Measurements from ENCODE around the gene TMEM245. TPM values are rescaled to one million over a fixed set of nuclear protein-coding genes. Genes with fewer than 3 reads are reported as not detected.
A peak's percentile ranks its signal among the peaks of the same experiment; 100 is the strongest.

The TMEM245 gene
- total RNA-seq, 1 experiment from 2014 or later = 54.0 TPM

DNA sequence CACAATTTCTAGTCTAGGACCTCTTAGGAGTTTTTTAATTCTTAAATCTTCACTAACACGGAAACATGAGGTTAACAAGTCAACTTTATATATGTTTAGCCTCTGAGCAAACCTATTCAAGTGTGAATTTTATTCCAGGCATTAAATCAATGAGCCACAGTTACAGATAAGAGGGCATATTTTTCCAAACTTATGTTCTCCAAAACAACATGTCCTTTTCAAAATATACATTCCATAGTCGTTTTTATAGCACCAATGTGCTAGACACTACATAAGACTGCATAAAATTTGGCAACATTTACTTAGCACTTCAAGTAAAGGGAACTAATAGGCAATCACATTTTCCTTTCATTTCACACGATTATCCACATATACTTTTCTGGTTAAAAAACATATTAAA, 6.5 kb downstream of the TMEM245 start:
- intact Hi-C loops (cut with micrococcal nuclease; ENCODE audit: unreplicated experiment) = no loop called here
- Histone ChIP-seq H3K27ac (ENCODE audit: low read length) (peak overlapping the region; percentile 95), H3K4me3 (ENCODE audit: low read depth in 2 of 2, low read length in 2 of 2) (no peak overlapping the region), H3K9me3 (ENCODE audit: control insufficient read depth, insufficient read depth, low read depth, low read length) (no peaks in the 10 kb centered on the region), H3K36me3 (ENCODE audit: control insufficient read depth, insufficient read depth, low read length) (no peaks in the 10 kb centered on the region), H3K4me1 (ENCODE audit: control insufficient read depth, insufficient read depth, low read length) (peaks cover 40% of the 10 kb centered on the region), H3K27me3 (ENCODE audit: control insufficient read depth, insufficient read depth, low read length) (no peaks in the 10 kb centered on the region)
- ChIA-PET CTCF (no interaction called here), POLR2A (no interaction called here)
- TF ChIP-seq, protein P1, sequence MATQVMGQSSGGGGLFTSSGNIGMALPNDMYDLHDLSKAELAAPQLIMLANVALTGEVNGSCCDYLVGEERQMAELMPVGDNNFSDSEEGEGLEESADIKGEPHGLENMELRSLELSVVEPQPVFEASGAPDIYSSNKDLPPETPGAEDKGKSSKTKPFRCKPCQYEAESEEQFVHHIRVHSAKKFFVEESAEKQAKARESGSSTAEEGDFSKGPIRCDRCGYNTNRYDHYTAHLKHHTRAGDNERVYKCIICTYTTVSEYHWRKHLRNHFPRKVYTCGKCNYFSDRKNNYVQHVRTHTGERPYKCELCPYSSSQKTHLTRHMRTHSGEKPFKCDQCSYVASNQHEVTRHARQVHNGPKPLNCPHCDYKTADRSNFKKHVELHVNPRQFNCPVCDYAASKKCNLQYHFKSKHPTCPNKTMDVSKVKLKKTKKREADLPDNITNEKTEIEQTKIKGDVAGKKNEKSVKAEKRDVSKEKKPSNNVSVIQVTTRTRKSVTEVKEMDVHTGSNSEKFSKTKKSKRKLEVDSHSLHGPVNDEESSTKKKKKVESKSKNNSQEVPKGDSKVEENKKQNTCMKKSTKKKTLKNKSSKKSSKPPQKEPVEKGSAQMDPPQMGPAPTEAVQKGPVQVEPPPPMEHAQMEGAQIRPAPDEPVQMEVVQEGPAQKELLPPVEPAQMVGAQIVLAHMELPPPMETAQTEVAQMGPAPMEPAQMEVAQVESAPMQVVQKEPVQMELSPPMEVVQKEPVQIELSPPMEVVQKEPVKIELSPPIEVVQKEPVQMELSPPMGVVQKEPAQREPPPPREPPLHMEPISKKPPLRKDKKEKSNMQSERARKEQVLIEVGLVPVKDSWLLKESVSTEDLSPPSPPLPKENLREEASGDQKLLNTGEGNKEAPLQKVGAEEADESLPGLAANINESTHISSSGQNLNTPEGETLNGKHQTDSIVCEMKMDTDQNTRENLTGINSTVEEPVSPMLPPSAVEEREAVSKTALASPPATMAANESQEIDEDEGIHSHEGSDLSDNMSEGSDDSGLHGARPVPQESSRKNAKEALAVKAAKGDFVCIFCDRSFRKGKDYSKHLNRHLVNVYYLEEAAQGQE (IDR thresholded peaks at IDR 0.05; ENCODE audit: insufficient read depth in 1 of 2, low read depth in 2 of 2, low read length in 1 of 2) = no peak
- TF ChIP-seq, protein P2, sequence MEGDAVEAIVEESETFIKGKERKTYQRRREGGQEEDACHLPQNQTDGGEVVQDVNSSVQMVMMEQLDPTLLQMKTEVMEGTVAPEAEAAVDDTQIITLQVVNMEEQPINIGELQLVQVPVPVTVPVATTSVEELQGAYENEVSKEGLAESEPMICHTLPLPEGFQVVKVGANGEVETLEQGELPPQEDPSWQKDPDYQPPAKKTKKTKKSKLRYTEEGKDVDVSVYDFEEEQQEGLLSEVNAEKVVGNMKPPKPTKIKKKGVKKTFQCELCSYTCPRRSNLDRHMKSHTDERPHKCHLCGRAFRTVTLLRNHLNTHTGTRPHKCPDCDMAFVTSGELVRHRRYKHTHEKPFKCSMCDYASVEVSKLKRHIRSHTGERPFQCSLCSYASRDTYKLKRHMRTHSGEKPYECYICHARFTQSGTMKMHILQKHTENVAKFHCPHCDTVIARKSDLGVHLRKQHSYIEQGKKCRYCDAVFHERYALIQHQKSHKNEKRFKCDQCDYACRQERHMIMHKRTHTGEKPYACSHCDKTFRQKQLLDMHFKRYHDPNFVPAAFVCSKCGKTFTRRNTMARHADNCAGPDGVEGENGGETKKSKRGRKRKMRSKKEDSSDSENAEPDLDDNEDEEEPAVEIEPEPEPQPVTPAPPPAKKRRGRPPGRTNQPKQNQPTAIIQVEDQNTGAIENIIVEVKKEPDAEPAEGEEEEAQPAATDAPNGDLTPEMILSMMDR (IDR thresholded peaks at IDR 0.05) = no peak
- TF ChIP-seq TCF7L2 (IDR thresholded peaks at IDR 0.05; ENCODE audit: low read depth, low read length) (no peak), SIN3A (IDR thresholded peaks at IDR 0.05; ENCODE audit: borderline replicate concordance, insufficient read depth, low read depth, low read length) (no peak), POLR2AphosphoS5 (IDR thresholded peaks at IDR 0.05; ENCODE audit: low read depth, low read length) (no peak)
- BruUV-seq (replicated peaks) = no TSS peak
- no peak for ATAC-seq
- in situ Hi-C loops (cut with HindIII; ENCODE audit: low pct_unique_long_range_greater_than_20kb, low sequenced_read_pairs) = no loop called here
- no peak for DNase-seq (ENCODE audit: low read depth, low spot score)

GRCh38 chr9:109110329-109111021, 9.3 kb downstream of the TMEM245 start:
- ATAC-seq = peak; percentile 66
- POLR2A ChIA-PET = interaction anchor here (0.7 kb wide), 1 partner anchor 9 kb away, joined by 4 read pairs; the partner anchor contains the start of gene TMEM245
- in situ Hi-C loops (cut with HindIII; ENCODE audit: low pct_unique_long_range_greater_than_20kb, low sequenced_read_pairs) (no loop called here), intact Hi-C loops (cut with micrococcal nuclease; ENCODE audit: unreplicated experiment) (no loop called here)
- Histone ChIP-seq H3K4me1 (ENCODE audit: control insufficient read depth, insufficient read depth, low read length) (peaks cover 39% of the 10 kb centered on the region), H3K9me3 (ENCODE audit: control insufficient read depth, insufficient read depth, low read depth, low read length) (no peaks in the 10 kb centered on the region), H3K27me3 (ENCODE audit: control insufficient read depth, insufficient read depth, low read length) (no peaks in the 10 kb centered on the region), H3K27ac (ENCODE audit: low read length) (peak overlapping the region; percentile 95), H3K4me3 (ENCODE audit: low read depth in 2 of 2, low read length in 2 of 2) (peak overlapping the region; percentile 21 to 37), H3K36me3 (ENCODE audit: control insufficient read depth, insufficient read depth, low read length) (no peaks in the 10 kb centered on the region; the same call in 1 of the 2 replicates)
- no TSS peak for BruUV-seq (replicated peaks)
- CTCF ChIA-PET = interaction anchor here (0.6 kb wide), 1 partner anchor 17 kb away, joined by 3 read pairs; no protein-coding TSS in a partner anchor
- no peak for DNase-seq (ENCODE audit: low read depth, low spot score)
- TF ChIP-seq, protein P1 (IDR thresholded peaks at IDR 0.05; ENCODE audit: insufficient read depth in 1 of 2, low read depth in 2 of 2, low read length in 1 of 2) = no peak
- TF ChIP-seq, protein P2 (IDR thresholded peaks at IDR 0.05) = no peak
- TF ChIP-seq SIN3A (IDR thresholded peaks at IDR 0.05; ENCODE audit: borderline replicate concordance, insufficient read depth, low read depth, low read length) (no peak), POLR2AphosphoS5 (IDR thresholded peaks at IDR 0.05; ENCODE audit: low read depth, low read length) (no peak), TCF7L2 (IDR thresholded peaks at IDR 0.05; ENCODE audit: low read depth, low read length) (no peak)

Data from Panc1 (cell line).